Measurements from ENCODE around the gene DPP10.
"Not testable (repeated sequence)": the region's sequence is repeated elsewhere in the genome, so short reads cannot be mapped to it uniquely, and the experiment has no call there.

Gene DPP10
- 0 reads per million in 2 donors for total RNA-seq

GRCh38 chr2:114442510-114442909 lies at the start of gene DPP10:
Gene DPP10, plus strand, starts transcription at chr2:114442641.
- peak in 1 of 5 experiments; percentile 2 for DNase-seq

DNA sequence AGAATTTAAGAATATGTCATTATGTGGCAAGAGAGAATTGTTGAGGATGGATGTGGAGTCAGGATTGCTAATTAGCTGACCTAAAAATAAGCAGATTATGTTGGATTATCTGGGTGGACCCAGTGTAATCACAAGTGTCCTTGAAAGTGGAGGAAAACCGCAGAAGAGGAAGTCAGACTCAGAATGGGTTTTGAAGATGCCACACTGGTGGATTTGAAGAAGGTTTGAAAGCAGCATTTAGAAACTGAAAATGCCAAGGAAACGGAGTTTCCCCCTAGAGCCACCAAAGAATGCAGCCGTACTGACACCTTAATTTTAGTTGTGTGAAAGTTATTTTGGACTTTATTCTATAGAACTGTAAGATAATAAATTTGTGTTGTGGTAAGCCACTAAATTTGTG lies 41.6 kb upstream of the DPP10 start:
- no peak for DNase-seq

- no peak for DNase-seq
Measured at GRCh38 chr2:114405247-114406116, 37.0 kb upstream of the DPP10 start.

DNA sequence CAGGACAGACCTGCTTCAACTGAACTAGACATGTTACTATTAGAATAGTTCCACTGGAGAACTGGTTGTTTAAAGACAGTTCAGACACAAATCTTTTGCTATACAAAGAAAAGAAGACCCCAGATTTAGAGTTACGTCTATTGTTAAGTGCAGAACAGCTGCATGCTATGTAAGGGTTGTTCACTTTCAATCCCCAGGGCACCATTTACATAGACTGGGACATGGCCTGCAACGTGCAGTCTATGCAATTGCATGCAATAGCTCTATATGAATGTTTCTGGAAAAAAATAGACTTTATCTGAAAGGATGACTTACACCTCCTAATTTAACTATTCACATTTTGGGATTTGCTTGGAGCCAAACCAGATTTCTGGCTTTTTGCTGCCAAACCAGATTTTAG lies 36.1 kb upstream of the DPP10 start:
- no peak for DNase-seq

DNA sequence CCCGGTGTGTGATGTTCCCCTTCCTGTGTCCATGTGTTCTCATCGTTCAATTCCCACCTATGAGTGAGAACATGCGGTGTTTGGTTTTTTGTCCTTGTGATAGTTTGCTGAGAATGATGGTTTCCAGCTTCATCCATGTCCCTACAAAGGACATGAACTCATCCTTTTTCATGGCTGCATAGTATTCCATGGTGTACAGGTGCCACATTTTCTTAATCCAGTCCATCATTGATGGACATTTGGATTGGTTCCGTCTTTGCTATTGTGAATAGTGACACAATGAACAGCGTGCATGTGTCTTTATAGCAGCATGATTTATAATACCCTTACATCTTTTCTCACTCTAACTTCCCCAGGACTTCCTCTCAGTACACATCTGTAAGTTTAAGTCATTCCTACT lies 35.1 kb upstream of the DPP10 start:
- not testable (repeated sequence) for DNase-seq

DNA sequence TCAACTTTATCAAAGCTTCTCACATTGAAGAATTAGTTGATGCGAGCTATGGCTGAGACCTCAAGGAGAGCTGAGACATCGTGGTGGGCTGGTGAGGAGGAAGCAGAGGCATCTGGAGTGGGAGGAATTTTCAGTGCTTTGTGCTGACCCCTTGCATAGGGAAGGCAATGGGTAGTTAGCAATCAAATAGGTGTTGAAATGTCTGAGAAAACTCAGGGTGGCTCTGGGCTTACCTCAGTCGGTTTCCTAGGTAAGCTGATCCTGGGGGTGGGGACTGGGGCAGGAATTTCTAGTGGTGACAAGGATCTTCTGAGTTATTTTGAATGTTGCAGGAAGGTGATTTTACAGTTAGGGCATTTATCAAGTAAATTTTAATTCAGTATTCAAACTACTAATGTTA lies 20.7 kb upstream of the DPP10 start:
- no peak for DNase-seq

GRCh38 chr2:114424699-114425098 lies 17.7 kb upstream of the DPP10 start:
- DNase-seq = no peak

DNA sequence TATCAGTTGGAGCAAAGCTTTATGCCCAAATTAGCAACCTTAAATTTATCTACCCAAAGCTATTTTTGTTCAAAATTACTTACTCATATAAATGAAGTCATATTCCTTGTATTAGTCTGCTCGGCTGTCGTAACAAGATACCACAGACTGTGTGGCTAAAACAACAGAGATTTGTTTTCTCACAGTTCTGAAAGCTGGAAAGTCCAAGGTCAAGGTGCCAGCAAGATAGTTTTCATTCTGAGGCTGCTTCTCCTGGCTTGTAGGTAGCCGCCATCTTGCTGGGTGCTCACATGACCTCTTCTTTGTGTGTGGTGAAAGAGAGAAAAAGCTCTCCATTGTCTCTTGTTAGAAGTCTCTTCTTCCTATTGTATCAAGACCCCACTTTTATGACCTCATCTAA lies 15.7 kb upstream of the DPP10 start:
- DNase-seq = no peak

- DNase-seq = no peak
Measured at GRCh38 chr2:114436329-114436728, 6.1 kb upstream of the DPP10 start.

DNA sequence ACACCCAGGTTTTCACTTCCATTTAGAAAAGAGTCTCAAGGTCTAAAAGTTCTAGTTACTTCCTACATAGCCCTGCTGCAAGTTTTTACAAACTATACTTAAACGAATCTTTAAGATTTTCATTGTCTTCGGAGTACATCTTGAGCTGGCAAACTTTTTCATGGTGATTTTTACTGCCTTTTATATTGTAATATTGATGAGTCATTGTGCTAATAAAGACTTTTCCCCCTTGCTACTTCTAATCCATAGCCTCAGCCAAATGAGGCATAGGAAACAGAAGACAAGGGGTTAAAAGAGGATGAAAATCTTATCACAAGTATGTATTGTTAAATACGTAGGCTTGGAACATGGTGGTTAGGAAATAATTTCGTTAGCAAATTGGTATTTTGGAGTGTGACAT lies 4.1 kb downstream of the DPP10 start:
- DNase-seq = no peak

- DNase-seq = no peak
Measured at GRCh38 chr2:114450639-114451038, 8.2 kb downstream of the DPP10 start.

GRCh38 chr2:114456566-114456965 lies 14.1 kb downstream of the DPP10 start:
- no peak for DNase-seq

GRCh38 chr2:114457956-114458355 lies 15.5 kb downstream of the DPP10 start:
- DNase-seq = no peak

DNA sequence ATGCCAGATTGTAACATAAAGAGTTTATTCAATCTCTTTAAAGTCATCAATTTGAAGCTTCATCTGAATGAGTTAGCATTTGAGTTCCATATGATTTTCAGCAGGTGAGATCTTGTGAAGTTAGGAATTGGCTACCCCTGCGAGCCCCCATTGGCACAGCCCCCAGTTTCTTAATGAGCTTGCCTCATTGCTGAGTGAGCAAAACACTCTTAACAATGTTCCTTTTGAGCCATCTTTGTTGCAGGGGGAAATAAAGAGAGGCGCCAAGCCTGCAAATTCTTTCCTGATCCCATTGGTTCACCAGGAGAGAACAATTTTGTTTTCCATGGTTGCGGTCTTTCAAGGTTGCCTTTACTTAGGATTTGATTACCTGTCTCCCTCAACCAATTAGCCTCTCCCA lies 18.7 kb downstream of the DPP10 start:
- no peak for DNase-seq

DNA sequence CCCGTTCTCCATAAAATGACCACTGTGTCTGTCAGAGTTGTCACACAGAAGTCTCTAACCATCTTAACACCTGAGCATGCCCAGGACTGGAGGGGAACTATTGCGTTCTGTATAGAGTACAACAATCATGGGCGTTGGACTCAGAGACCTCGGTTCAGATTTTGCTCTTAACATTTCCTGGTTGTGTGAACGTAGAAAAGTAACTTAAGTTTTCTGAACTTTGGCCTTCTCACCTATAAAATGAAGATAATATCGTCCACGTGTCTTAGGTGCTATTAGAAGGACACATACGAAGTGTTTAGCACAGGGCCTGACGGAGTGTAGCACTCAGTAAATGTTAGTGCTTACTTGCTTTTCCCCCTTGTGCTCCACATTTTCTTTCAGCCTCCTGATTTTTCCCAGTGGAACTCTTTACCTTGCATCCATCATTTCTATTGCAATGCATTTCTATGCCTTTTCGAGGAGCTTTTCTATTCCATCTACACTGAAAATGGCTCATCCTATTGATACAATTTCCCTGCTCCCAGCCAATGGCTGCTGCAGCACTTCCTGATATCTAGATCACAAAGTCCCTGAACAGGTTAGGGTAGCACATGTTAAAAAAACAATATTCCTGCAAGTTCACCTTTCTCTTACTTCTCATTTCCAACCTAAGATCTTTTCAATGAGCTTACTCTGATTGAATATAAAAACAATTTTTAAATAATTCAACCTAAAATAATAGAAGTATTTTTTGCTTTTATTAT lies 22.7 kb downstream of the DPP10 start:
- DNase-seq = no peak

DNA sequence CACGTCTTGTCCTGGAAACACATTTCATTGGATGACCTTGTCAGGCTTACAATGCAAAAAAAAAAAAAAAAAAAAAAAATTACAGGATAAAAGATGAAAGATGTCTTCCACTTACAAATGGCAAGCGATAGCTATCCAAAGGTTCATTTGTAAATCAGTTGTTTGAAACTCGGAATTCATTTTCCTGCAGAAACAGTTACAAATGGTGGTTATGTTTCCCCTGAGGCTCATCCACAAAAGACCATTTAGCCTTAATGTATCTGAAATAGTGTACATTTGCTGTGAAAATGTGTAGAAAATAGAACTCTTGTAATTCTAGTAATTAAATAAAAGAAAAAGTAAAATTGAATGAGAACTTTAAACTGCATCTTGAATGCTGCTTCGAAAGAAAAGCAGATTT lies 25.9 kb downstream of the DPP10 start:
- DNase-seq = no peak

GRCh38 chr2:114472246-114472645 lies 29.8 kb downstream of the DPP10 start:
- DNase-seq = no peak

DNA sequence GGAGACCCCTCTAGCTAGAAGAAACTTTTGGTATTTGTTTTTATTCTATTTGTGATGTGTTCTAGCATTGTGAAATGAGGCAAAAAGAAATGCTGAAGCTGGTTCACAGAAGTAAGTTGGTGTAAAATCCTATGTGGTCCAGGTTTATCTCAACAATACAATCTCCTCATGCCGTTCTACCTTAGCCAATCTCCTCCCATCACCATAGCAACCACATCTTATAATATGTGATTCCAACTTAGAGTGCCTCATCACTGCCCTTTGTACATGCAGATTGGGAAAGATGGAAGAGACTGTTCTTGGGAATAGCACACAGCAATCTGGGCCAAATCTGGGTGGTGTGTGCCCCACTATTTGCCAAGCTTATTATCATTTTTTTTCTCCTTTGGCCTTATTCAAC lies 30.3 kb downstream of the DPP10 start:
- DNase-seq = no peak

- DNase-seq = no peak
Measured at GRCh38 chr2:114488841-114489530, 46.5 kb downstream of the DPP10 start.

DNA sequence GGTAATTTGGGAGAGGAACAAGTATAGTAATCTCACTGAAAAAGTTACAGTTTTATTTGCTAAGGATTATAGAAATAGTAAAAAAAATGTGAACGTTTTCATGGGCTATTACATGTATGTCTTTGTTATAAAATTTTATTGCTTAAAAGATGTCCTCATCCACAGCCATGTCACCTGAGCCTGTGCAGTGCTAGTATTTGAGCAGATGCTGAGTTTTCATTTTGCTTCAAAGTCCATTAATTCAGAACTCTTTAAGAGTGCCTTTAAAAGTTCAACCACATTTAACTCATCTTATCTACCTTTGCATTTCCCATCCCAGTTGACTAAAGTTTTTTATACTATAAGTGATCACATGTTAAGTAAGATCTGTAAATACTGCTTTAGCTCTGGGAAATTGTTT lies 52.6 kb downstream of the DPP10 start:
- DNase-seq = no peak

DNA sequence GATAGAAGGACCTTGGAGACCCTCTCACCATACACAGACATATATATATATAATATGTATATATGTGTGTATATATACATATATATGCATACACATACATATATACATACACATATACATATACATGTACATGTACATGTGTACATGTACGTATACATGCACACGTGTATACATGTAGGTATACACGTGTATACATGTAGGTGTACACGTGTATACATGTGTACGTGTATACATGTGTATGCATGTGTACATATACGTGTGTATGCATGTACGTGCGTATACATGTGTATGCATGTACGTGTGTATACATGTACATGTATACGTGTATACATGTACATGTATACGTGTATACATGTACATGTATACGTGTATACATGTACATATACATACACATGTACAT lies 54.5 kb downstream of the DPP10 start:
- no peak for DNase-seq

DNA sequence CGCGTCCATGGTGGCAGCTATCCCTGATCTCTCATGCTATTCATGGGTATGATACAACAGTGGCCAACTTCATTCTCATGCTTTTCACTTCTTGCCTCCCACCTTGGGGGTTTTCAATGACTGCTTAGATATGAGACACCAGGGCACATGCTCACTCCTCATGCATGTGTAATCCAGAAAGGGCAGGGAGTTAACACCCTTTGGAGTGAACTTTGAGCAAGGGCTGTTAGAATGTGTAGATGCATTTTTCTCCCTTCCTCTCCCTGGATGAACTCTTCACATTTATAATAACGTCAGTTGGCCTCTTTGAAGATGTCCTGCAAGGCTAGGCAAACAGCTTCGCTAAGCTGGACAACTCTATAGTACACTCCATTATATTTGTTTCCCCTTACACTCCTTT lies 56.7 kb downstream of the DPP10 start:
- DNase-seq = no peak

- no peak for DNase-seq
Measured at GRCh38 chr2:114507744-114508143, 65.3 kb downstream of the DPP10 start.

DNA sequence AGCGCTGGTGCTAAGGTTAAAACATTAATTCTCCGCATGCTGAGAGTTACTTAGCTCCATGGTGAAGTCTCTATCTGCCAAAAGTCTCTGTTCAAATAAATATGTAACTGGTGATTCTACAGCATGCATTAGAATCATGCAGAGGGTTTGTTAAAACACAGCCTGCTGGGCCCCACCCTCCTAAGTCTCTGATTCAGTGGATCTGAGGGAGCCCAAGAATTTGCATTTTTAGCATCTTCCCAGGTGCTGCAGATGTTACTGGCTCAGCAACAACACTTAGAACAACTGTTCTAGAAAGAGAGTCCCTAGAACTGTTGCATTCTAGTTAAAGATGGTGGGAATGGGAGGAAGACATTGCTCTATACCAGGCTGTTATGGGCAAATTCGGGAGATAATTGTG lies 73.4 kb downstream of the DPP10 start:
- DNase-seq = no peak

Data from T-helper 2 cell (primary cell).